GM23338 (cell line): Measurements from ENCODE around the gene MYOZ2. TPM values are rescaled to one million over a fixed set of nuclear protein-coding genes. Genes with fewer than 3 reads are reported as not detected.

Source experiments
- ATAC-seq: fragments of 200-7000 bp; cut with Tn5 transposase; 3 replicates; pipeline ENCODE4 v1.9.1; 2020
- DNase-seq: peaks from one replicate; pipeline ENCODE4 v3.0.0-alpha.2; 2015; ENCODE audit warnings: low spot score
- H2AFZ ChIP-seq: fragments of 200-600 bp; sonication (generic); 2 replicates; pipeline ENCODE4 v1.8.0; 2016; ENCODE audit warnings: antibody characterized with exemption, mild to moderate bottlenecking, moderate library complexity
- H3F3A ChIP-seq: fragments of 200-600 bp; sonication (generic); replicated peaks from 2 replicates; pipeline ENCODE4 v1.8.0; 2017; ENCODE audit warnings: antibody characterized with exemption, mixed run types, low read depth
- H3K27ac ChIP-seq: fragments of 200-600 bp; sonication (generic); 2 replicates; pipeline ENCODE4 v1.6.1; 2016; ENCODE audit warnings: low read depth
- H3K27me3 ChIP-seq: fragments of 200-600 bp; sonication (generic); 2 replicates; pipeline ENCODE4 v1.8.0; 2016; ENCODE audit warnings: mild to moderate bottlenecking, mixed run types, moderate library complexity; ENCODE audit not compliant: insufficient read depth
- H3K36me3 ChIP-seq: fragments of 200-600 bp; sonication (generic); 2 replicates; pipeline ENCODE4 v1.8.0; 2016; ENCODE audit warnings: mild to moderate bottlenecking; ENCODE audit not compliant: insufficient read depth
- H3K4me1 ChIP-seq: fragments of 200-600 bp; sonication (generic); 2 replicates; pipeline ENCODE4 v1.8.0; 2016; ENCODE audit warnings: mild to moderate bottlenecking, moderate library complexity; ENCODE audit not compliant: insufficient read depth
- H3K4me2 ChIP-seq: fragments of 200-600 bp; sonication (generic); 2 replicates; pipeline ENCODE4 v1.7.1; 2017; ENCODE audit warnings: mixed run types
- H3K4me3 ChIP-seq: fragments of 200-600 bp; sonication (generic); 2 replicates; pipeline ENCODE4 v1.6.1; 2016; ENCODE audit warnings: mixed run types
- H3K79me2 ChIP-seq: fragments of 200-600 bp; sonication (generic); replicated peaks from 2 replicates; pipeline ENCODE4 v1.8.0; 2017; ENCODE audit warnings: mild to moderate bottlenecking; ENCODE audit not compliant: insufficient read depth
- H3K9me2 ChIP-seq: fragments of 200-600 bp; sonication (generic); 2 replicates; pipeline ENCODE4 v1.8.0; 2017; ENCODE audit not compliant: insufficient read depth
- H4K20me1 ChIP-seq: fragments of 200-600 bp; sonication (generic); replicated peaks from 2 replicates; pipeline ENCODE4 v1.8.0; 2017; ENCODE audit warnings: mild to moderate bottlenecking; ENCODE audit not compliant: insufficient read depth
- H3K27ac Mint-ChIP-seq: 2 replicates; pipeline ENCODE4 v1.8.0; 2020; ENCODE audit warnings: inconsistent platforms, mild to moderate bottlenecking, moderate library complexity, mixed read lengths
- H3K27me3 Mint-ChIP-seq: 3 replicates; pipeline ENCODE4 v1.8.0; 2022; ENCODE audit warnings: low read depth, mild to moderate bottlenecking, moderate library complexity, mixed read lengths, inconsistent platforms; ENCODE audit not compliant: insufficient read depth, poor library complexity
- H3K36me3 Mint-ChIP-seq: 3 replicates; pipeline ENCODE4 v1.8.0; 2021; ENCODE audit warnings: low read depth, mild to moderate bottlenecking, inconsistent platforms, moderate library complexity, mixed read lengths
- H3K4me1 Mint-ChIP-seq: 3 replicates; pipeline ENCODE4 v1.8.0; 2020; ENCODE audit warnings: mild to moderate bottlenecking, inconsistent platforms, mixed read lengths
- H3K4me3 Mint-ChIP-seq: 3 replicates; pipeline ENCODE4 v1.8.0; 2021; ENCODE audit warnings: moderate library complexity, mild to moderate bottlenecking, inconsistent platforms, mixed read lengths
- H3K9me3 Mint-ChIP-seq: 3 replicates; pipeline ENCODE4 v1.8.0; 2020; ENCODE audit warnings: moderate library complexity, mild to moderate bottlenecking, inconsistent platforms, mixed read lengths
- CREB1 ChIP-seq: fragments of 250-450 bp; sonication (Bioruptor Pico); IDR thresholded peaks from 2 replicates; pipeline ENCODE4 v1.5.0; 2020; ENCODE audit warnings: low read depth, mild to moderate bottlenecking, moderate library complexity
- ETS1 ChIP-seq: IDR thresholded peaks from 2 replicates; pipeline ENCODE4 v1.6.1; 2016; ENCODE audit warnings: antibody characterized with exemption
- EZH2 ChIP-seq: fragments of 200-600 bp; sonication (generic); IDR thresholded peaks from one replicate; pipeline ENCODE4 v1.8.0; 2017; ENCODE audit warnings: antibody characterized with exemption, mild to moderate bottlenecking, low read depth; ENCODE audit not compliant: unreplicated experiment
- EZH2phosphoT487 ChIP-seq: fragments of 200-600 bp; sonication (generic); IDR thresholded peaks from one replicate; pipeline ENCODE4 v1.8.1; 2018; ENCODE audit warnings: antibody characterized with exemption; ENCODE audit not compliant: unreplicated experiment
- JUNB ChIP-seq: IDR thresholded peaks from one replicate; pipeline ENCODE4 v1.6.1; 2016; ENCODE audit warnings: antibody characterized with exemption; ENCODE audit not compliant: unreplicated experiment
- NANOG ChIP-seq: IDR thresholded peaks from 2 replicates; pipeline ENCODE4 v1.6.1; 2016; ENCODE audit warnings: antibody characterized with exemption, borderline replicate concordance
- POLR2AphosphoS5 ChIP-seq: IDR thresholded peaks from 2 replicates; pipeline ENCODE4 v1.6.1; 2016; ENCODE audit warnings: antibody characterized with exemption, low read depth
- REST ChIP-seq: IDR thresholded peaks from one replicate; pipeline ENCODE4 v1.6.1; 2018; ENCODE audit warnings: antibody characterized with exemption; ENCODE audit not compliant: unreplicated experiment
- STAT1 ChIP-seq: IDR thresholded peaks from one replicate; pipeline ENCODE4 v1.6.1; 2016; ENCODE audit warnings: antibody characterized with exemption; ENCODE audit not compliant: unreplicated experiment
- ZNF114 ChIP-seq: fragments of 250-450 bp; sonication (Bioruptor Pico); IDR thresholded peaks from 2 replicates; pipeline ENCODE4 v1.5.0; 2020; ENCODE audit warnings: mild to moderate bottlenecking, moderate library complexity
- ZNF331 ChIP-seq: fragments of 250-450 bp; sonication (Bioruptor Pico); IDR thresholded peaks from 2 replicates; pipeline ENCODE4 v1.5.0; 2020; ENCODE audit warnings: low read depth, mild to moderate bottlenecking, moderate library complexity
- ZNF462 ChIP-seq: fragments of 250-450 bp; sonication (Bioruptor Pico); IDR thresholded peaks from 2 replicates; pipeline ENCODE4 v1.5.0; 2020; ENCODE audit warnings: mild to moderate bottlenecking, moderate library complexity
- polyA plus RNA-seq: library from polyadenylated mRNA; unstranded; fragments of >200 nt; fragmentation: Nextera tagmentation; extraction: Ambion mirVana; gene quantifications from 2 replicates; pipeline ENCODE4 v1.2.1, GENCODE V29; 2016
- total RNA-seq: library from RNA; depleted of rRNA; stranded (reverse); fragments of >200 nt; shearing (Covaris generic); gene quantifications from 2 replicates; pipeline ENCODE4 v1.2.3, GENCODE V29; 2014

The MYOZ2 gene
- total and polyA plus RNA-seq, 2 experiments from 2014 or later, result not detected

GRCh38 chr4:119232286-119232685 lies 96.7 kb downstream of the MYOZ2 start (continued):
- no peak for TF ChIP-seq STAT1
- no peak for TF ChIP-seq ZNF331 (CRISPR knock-in tag)
- TF ChIP-seq EZH2, result no peak
- TF ChIP-seq POLR2AphosphoS5, result no peak
- TF ChIP-seq JUNB, result no peak
- TF ChIP-seq ETS1, result no peak

- H3K9me3 Mint-ChIP-seq, result no peaks in the 10 kb centered on the region
- no peaks in the 10 kb centered on the region for H3F3A ChIP-seq
- no peaks in the 10 kb centered on the region for H3K27me3 Mint-ChIP-seq
- H3K9me2 ChIP-seq, result no peaks in the 10 kb centered on the region
- no peak overlapping the region for H3K27ac ChIP-seq
- H3K27me3 ChIP-seq, result no peaks in the 10 kb centered on the region
- peaks cover 4% of the 10 kb centered on the region; the same call in 2 of the 3 replicates for H3K36me3 Mint-ChIP-seq
- peaks cover 9% of the 10 kb centered on the region; the same call in 2 of the 3 replicates for H3K4me1 Mint-ChIP-seq
- H3K4me1 ChIP-seq, result peaks cover 7% of the 10 kb centered on the region; the same call in 1 of the 2 replicates
- peaks cover 59% of the 10 kb centered on the region for H3K79me2 ChIP-seq
- H3K4me3 Mint-ChIP-seq, result no peak overlapping the region
- no peak for ATAC-seq
- no peak for DNase-seq
- H3K36me3 ChIP-seq, result no peaks in the 10 kb centered on the region
- no peak overlapping the region for H3K4me3 ChIP-seq
- no peak overlapping the region for H3K27ac Mint-ChIP-seq
- peaks cover 9% of the 10 kb centered on the region for H4K20me1 ChIP-seq
- no peak overlapping the region for H2AFZ ChIP-seq
- H3K4me2 ChIP-seq, result no peak overlapping the region
- TF ChIP-seq JUNB (no peak), NANOG (no peak), EZH2 (no peak), EZH2phosphoT487 (no peak), POLR2AphosphoS5 (no peak), ETS1 (no peak), STAT1 (no peak), ZNF114 (no peak), ZNF462 (CRISPR knock-in tag) (no peak), REST (no peak), CREB1 (CRISPR knock-in tag) (no peak)
Observed at GRCh38 chr4:119233191-119233590, 97.6 kb downstream of the MYOZ2 start.
